IMR-90 (cell line): ENCODE data around the gene PPP1R27. TPM values are rescaled to one million over a fixed set of nuclear protein-coding genes. Genes with fewer than 3 reads are reported as not detected.

Experiments
- ATAC-seq: fragments of 200-7000 bp; cut with Tn5 transposase; 2 replicates; pipeline ENCODE4 v1.9.1; 2020; ENCODE audit warnings: low read depth, mild to moderate bottlenecking, moderate library complexity
- BruUV-seq: library from RNA; stranded (reverse); fragments of 400-500 nt; replicated peaks from 2 replicates; lab custom pipeline; 2021; lab: Mats Ljungman, UMichigan
- CTCF ChIA-PET: fragments of 300-600 bp; formaldehyde crosslinking; extraction: SDS; loops from one replicate; lab custom pipeline; 2021; ENCODE audit warnings: antibody characterized with exemption; lab: Yijun Ruan, JAX
- POLR2A ChIA-PET: fragments of 300-600 bp; sonication (Branson Sonifier 250); formaldehyde crosslinking; loops from one replicate; lab custom pipeline; 2022; ENCODE audit warnings: antibody characterized with exemption; ENCODE audit not compliant: unreplicated experiment; lab: Charles Lee
- DNase-seq: peaks from one replicate; pipeline ENCODE4 v3.0.0; 2013
- H2AFZ ChIP-seq: replicated peaks from 2 replicates; pipeline ENCODE3; 2013; ENCODE audit warnings: low read length, mild to moderate bottlenecking; ENCODE audit not compliant: poor library complexity
- H2AK5ac ChIP-seq: 2 replicates; pipeline ENCODE4 v1.6.1; 2013; ENCODE audit warnings: low read depth, low read length, inconsistent platforms
- H2AK9ac ChIP-seq: replicated peaks from 2 replicates; pipeline ENCODE3; 2013; ENCODE audit warnings: mild to moderate bottlenecking, low read depth, low read length, moderate library complexity; ENCODE audit not compliant: poor library complexity
- H2BK120ac ChIP-seq: 2 replicates; pipeline ENCODE4 v1.6.1; 2013; ENCODE audit warnings: low read depth, low read length, inconsistent platforms
- H2BK15ac ChIP-seq: 3 replicates; pipeline ENCODE4 v1.6.1; 2013; ENCODE audit warnings: low read depth, low read length, inconsistent platforms
- H2BK20ac ChIP-seq: 2 replicates; pipeline ENCODE4 v1.6.1; 2013; ENCODE audit warnings: low read depth, mild to moderate bottlenecking, inconsistent platforms, low read length, moderate library complexity
- H2BK5ac ChIP-seq: 2 replicates; pipeline ENCODE4 v1.6.1; 2013; ENCODE audit warnings: mild to moderate bottlenecking, low read depth, low read length, inconsistent platforms; ENCODE audit not compliant: poor library complexity, severe bottlenecking
- H3K14ac ChIP-seq: replicated peaks from 2 replicates; pipeline ENCODE4 v1.6.1; 2013; ENCODE audit warnings: low read depth, low read length, inconsistent platforms
- H3K18ac ChIP-seq: 2 replicates; pipeline ENCODE4 v1.6.1; 2013; ENCODE audit warnings: low read depth, low read length, control low read depth
- H3K23ac ChIP-seq: 2 replicates; pipeline ENCODE4 v1.6.1; 2013; ENCODE audit warnings: low read depth, low read length, inconsistent platforms
- H3K27ac ChIP-seq: 2 replicates; pipeline ENCODE4 v1.5.1; 2013; ENCODE audit warnings: mild to moderate bottlenecking, control low read depth, low read length; ENCODE audit not compliant: insufficient read depth
- H3K27me3 ChIP-seq: 2 replicates; pipeline ENCODE4 v1.6.1; 2013; ENCODE audit warnings: low read length; ENCODE audit not compliant: control insufficient read depth, insufficient read depth
- H3K36me3 ChIP-seq: 2 replicates; pipeline ENCODE4 v1.6.1; 2013; ENCODE audit warnings: low read length, mixed read lengths; ENCODE audit not compliant: control insufficient read depth, insufficient read depth
- H3K4ac ChIP-seq: 2 replicates; pipeline ENCODE4 v1.6.1; 2013; ENCODE audit warnings: low read depth, low read length, inconsistent platforms
- H3K4me1 ChIP-seq: 2 replicates; pipeline ENCODE4 v1.6.1; 2013; ENCODE audit warnings: low read length, mixed read lengths; ENCODE audit not compliant: control insufficient read depth, insufficient read depth
- H3K4me2 ChIP-seq: 2 replicates; pipeline ENCODE4 v1.6.1; 2013; ENCODE audit warnings: low read depth, mild to moderate bottlenecking, control low read depth, low read length, moderate library complexity
- H3K4me3 ChIP-seq: 2 replicates; pipeline ENCODE4 v1.5.1; 2013; ENCODE audit warnings: low read depth, mild to moderate bottlenecking, control low read depth, low read length, moderate library complexity; ENCODE audit not compliant: insufficient read depth
- H3K56ac ChIP-seq: 2 replicates; pipeline ENCODE4 v1.6.1; 2013; ENCODE audit warnings: low read length, inconsistent platforms; ENCODE audit not compliant: insufficient read depth; ENCODE audit errors: extremely low read depth
- H3K79me1 ChIP-seq, 2 experiments: 2 replicates each; pipeline ENCODE4 v1.6.1; 2013; ENCODE audit warnings: low read length in 2 of 2, inconsistent platforms in 1 of 2, low read depth in 1 of 2
- H3K9ac ChIP-seq: 2 replicates; pipeline ENCODE4 v1.6.1; 2013; ENCODE audit warnings: low read depth, low read length, control low read depth
- H3K9me1 ChIP-seq: 2 replicates; pipeline ENCODE4 v1.6.1; 2013; ENCODE audit warnings: low read length, inconsistent platforms; ENCODE audit not compliant: insufficient read depth
- H3K9me3 ChIP-seq: 2 replicates; pipeline ENCODE4 v1.6.1; 2013; ENCODE audit warnings: low read length; ENCODE audit not compliant: control insufficient read depth, insufficient read depth
- H4K20me1 ChIP-seq: 2 replicates; pipeline ENCODE4 v1.6.1; 2013; ENCODE audit warnings: low read length, inconsistent platforms; ENCODE audit not compliant: insufficient read depth
- H4K5ac ChIP-seq: 2 replicates; pipeline ENCODE4 v1.6.1; 2013; ENCODE audit warnings: mild to moderate bottlenecking, low read depth, low read length, control low read depth
- H4K8ac ChIP-seq, 2 experiments: 2 replicates each; pipeline ENCODE4 v1.6.1; 2013; ENCODE audit warnings: low read depth in 2 of 2, low read length in 2 of 2, control low read depth in 1 of 2, inconsistent platforms in 1 of 2
- H4K91ac ChIP-seq: 2 replicates; pipeline ENCODE4 v1.6.1; 2013; ENCODE audit warnings: low read depth, low read length, inconsistent platforms; ENCODE audit not compliant: insufficient read depth
- FOS ChIP-seq: fragments of 150-350 bp; IDR thresholded peaks from 2 replicates; pipeline ENCODE4 v1.6.1; 2016; ENCODE audit warnings: low read depth, low read length
- RFX5 ChIP-seq: IDR thresholded peaks from 2 replicates; pipeline ENCODE4 v1.8.0; 2012; ENCODE audit warnings: low read depth, mild to moderate bottlenecking, low read length, moderate library complexity
- WGBS, 2 experiments: methylation state at CpG; one replicate each; pipeline versions ENCODE4 v1.1.5 to v1.1.7; 2013; ENCODE audit warnings: missing lambda C conversion rate in 2 of 2; ENCODE audit not compliant: insufficient read length in 1 of 2; ENCODE audit errors: extremely low coverage in 2 of 2; 5-methylcytosine and 5-hydroxymethylcytosine counted together
- dilution Hi-C: fragments of 300-500 bp; cut with HindIII; formaldehyde crosslinking; loops from one replicate; pipeline ENCODE4 v1.14.3; 2018; ENCODE audit warnings: low sequenced_read_pairs; ENCODE audit not compliant: unreplicated experiment
- in situ Hi-C: fragments of 300-500 bp; cut with MboI; formaldehyde crosslinking; loops from 3 replicates; pipeline ENCODE4 v1.14.3; 2019; ENCODE audit warnings: low sequenced_read_pairs, inconsistent platforms, mixed read lengths
- intact Hi-C: fragments of 100-400 bp; cut with micrococcal nuclease; formaldehyde crosslinking; loops from 2 replicates; pipeline ENCODE4 v1.10.0; 2022
- polyA plus RNA-seq, 3 experiments: library from polyadenylated mRNA; depleted of rRNA; stranded (reverse); fragments of >200 nt; gene quantifications; 2 replicates each; pipeline ENCODE4 v1.2.3, GENCODE V29; 2012; ENCODE audit warnings: low replicate concordance in 1 of 3
- total RNA-seq: library from RNA; depleted of rRNA; stranded (reverse); fragments of >200 nt; gene quantifications from 2 replicates; pipeline ENCODE4 v1.2.3, GENCODE V29; 2012

Gene PPP1R27
- total and polyA plus RNA-seq, 2 of the 4 experiments (the other 2 are of a cell fraction), result 0.21 TPM; not detected in 1

GRCh38 chr17:81867170-81867990 lies 32.5 kb upstream of the PPP1R27 start:
- Histone ChIP-seq H3K23ac (peak overlapping the region; percentile 59), H3K4me3 (no peak overlapping the region), H3K56ac (no peak overlapping the region), H2AK9ac (peak overlapping the region; percentile 98), H3K27ac (peak overlapping the region; percentile 81), H3K9me3 (no peaks in the 10 kb centered on the region), H4K5ac (peak overlapping the region; percentile 15), H2BK120ac (no peak overlapping the region), H4K8ac (peak overlapping the region; percentile 39 to 66; a peak in 2 of 4 replicates), H2BK15ac (no peak overlapping the region), H3K9me1 (peaks cover 11% of the 10 kb centered on the region; the same call in 1 of the 2 replicates), H2BK20ac (no peak overlapping the region), H3K4ac (peak overlapping the region; percentile 95), H4K20me1 (peaks cover 55% of the 10 kb centered on the region), H3K4me2 (no peak overlapping the region), H3K79me1 (peaks cover 18 to 82% of the 10 kb centered on the region in 2 experiments; a peak in 3 of 4 replicates), H2AK5ac (peak overlapping the region; percentile 43), H3K36me3 (peaks cover 46% of the 10 kb centered on the region), H3K27me3 (no peaks in the 10 kb centered on the region), H3K9ac (no peak overlapping the region; the same call in 1 of the 2 replicates), H3K14ac (peak overlapping the region; percentile 50; the same call in 1 of the 2 replicates), H3K18ac (no peak overlapping the region), H2BK5ac (peak overlapping the region; percentile 95), H4K91ac (no peak overlapping the region), H3K4me1 (peaks cover 34% of the 10 kb centered on the region), H2AFZ (peak overlapping the region; percentile 49)
- ATAC-seq, result peak; percentile 1
- intact Hi-C loops, result no loop called here
- CTCF ChIA-PET, result no interaction called here
- 68% methylated on average over 18 of the region's 23 CpGs; no CpG with 5 or more reads in 1 of the 2 experiments for WGBS, 2 experiments
- in situ Hi-C loops, result no loop called here
- no TSS peak for BruUV-seq
- dilution Hi-C loops, result no loop called here
- TF ChIP-seq RFX5, result no peak
- TF ChIP-seq FOS, result no peak
- POLR2A ChIA-PET, result interaction anchor here (0.9 kb wide), 1 partner anchor 151 kb away, joined by 12 read pairs; no protein-coding TSS in a partner anchor
- peak; percentile 52 for DNase-seq
